Epidermal melanocyte (primary cell): Measurements from ENCODE around the gene ZSCAN20.

Experiments used
- DNase-seq: peaks from one replicate; pipeline ENCODE4 v3.0.0; 2011; ENCODE audit warnings: low spot score; ENCODE audit not compliant: insufficient read length

ZSCAN20 gene

GRCh38 chr1:33443705-33444180, 28.7 kb upstream of the ZSCAN20 start:
- no peak for DNase-seq

DNA sequence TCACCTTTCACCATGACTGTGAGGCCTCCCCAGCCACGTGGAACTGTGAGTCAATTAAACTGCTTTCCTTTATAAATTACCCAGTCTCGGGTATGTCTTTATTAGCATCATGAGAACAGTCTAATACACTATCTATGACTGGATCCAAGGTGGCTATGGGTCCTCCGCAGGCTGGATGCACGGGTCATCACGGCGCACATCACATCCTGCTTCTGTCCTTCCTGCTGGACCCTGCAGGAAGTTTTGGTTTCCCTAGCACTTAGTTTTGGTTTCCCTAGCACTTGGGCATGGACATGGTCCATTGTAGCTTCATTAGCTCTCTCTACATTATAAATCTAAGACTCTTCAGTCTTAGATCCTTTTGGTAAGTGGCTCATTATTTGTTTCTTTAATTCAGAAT, 27.3 kb upstream of the ZSCAN20 start:
- no peak for DNase-seq

- no peak for DNase-seq
Measured at GRCh38 chr1:33446590-33446989, 25.9 kb upstream of the ZSCAN20 start.

DNA sequence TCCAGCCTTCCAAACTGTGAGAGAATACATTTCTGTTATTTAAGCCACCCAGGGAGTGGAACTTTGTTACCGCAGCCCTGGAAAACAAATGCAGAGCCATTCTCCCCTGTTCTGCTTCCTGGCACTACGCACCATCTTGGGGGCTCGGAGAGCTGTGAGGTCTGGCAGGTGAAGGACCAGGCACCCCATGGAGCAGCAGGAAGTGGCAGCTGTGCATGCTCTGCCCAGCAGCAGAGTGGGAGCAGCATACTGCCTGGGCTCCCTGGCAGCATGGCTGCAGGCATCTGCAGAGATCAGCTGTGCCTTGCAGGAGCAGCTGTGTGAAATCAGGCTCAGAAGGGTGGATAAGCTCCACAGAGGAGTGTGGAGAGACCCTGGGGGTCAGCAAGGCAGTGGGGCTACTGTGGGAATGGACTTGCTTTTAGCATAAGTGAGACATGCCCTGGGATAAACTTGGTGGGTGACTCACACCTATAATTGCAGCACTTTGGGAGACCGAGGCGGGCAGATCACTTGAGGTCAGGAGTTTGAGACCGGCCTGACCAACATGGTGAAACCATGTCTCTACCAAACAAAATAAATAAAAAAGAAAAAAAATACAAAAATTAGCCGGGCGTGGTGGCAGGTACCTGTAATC, 17.7 kb upstream of the ZSCAN20 start:
- DNase-seq = no peak

DNA sequence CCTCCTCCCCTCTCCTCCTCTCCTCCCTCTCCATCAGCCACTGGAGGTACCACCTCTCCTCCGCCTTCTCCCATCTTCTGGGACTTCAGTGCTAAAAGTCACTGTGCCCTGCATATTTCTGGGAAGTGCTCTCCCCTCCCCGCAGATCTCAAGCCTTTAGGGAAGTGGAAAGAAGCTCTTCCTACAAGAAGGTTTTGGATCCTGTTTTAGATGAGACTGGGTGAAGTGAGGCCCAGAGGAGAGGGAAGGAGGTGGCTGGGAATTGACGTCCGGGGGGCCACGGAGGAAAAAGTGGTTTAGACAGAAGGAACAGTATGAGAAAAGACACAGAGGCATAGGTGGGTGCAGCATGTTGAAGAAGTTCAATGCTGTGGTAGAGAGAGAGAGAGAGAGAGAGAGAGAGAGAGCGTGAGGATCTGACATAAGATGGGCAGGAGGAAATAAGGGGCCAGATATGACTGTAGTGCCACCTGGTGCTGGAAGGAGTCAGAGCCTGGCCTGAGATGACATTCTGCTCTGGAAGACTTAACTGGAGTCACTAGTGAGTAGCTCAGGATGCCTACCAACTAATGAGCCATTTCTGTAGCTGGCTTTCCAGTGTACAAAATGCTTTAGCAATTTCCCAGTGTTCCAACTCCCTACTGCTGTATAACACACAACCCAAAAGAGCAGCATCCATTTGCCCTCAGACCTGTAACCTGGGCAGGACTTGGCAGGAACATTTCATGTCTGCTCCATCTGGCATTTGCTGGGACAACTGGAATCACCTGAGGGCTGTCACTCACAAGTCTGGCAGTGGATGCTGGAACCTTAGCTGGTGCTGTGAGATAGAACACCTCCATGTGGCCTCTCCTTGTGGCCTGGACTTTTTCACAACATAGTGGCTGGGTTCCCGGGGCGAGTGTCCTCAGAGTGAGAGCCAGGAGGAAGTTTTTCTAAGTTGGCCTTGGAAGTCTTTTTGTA, 16.6 kb upstream of the ZSCAN20 start:
- peak; percentile 86 for DNase-seq

GRCh38 chr1:33456502-33456886, 16.0 kb upstream of the ZSCAN20 start:
- no peak for DNase-seq

DNA sequence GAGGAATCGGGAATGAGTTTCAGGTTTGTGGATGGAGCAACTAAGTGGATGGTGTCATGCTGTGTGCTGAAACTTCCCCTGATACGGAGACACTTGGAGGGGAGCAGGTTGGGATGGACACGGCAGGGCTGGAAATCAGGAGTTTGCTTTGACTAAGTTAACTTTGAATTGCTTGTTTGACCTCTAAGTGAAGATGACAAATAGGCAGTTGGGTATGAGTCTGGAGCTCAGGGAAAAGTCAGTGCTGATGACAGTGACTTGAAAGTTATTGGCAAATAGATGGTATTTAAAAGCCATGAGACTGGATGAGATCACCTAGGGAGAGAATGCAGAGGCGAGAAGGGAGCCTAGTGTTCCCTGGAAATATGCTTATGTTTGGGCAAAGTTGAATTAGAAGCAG, 12.8 kb upstream of the ZSCAN20 start:
- no peak for DNase-seq

DNA sequence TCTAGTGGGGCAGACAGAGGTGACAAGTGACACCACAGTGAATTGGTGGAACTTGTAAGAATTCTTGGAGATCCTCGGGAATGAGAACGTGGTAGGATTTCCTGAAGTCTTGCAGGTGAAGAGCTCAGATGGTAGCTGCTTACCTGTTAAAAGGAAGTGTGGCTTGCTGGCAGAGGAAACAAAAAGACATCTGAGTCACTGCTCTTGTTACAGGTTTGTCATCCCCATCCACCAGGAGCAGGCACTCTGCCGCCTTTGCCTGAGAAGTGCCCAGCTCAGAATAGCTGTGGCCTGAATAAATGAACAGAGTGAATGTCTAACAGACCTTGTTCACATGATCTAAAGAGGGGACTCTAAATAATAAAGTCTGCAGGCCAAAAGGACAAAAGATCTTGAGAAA, 12.3 kb upstream of the ZSCAN20 start:
- DNase-seq = no peak

DNA sequence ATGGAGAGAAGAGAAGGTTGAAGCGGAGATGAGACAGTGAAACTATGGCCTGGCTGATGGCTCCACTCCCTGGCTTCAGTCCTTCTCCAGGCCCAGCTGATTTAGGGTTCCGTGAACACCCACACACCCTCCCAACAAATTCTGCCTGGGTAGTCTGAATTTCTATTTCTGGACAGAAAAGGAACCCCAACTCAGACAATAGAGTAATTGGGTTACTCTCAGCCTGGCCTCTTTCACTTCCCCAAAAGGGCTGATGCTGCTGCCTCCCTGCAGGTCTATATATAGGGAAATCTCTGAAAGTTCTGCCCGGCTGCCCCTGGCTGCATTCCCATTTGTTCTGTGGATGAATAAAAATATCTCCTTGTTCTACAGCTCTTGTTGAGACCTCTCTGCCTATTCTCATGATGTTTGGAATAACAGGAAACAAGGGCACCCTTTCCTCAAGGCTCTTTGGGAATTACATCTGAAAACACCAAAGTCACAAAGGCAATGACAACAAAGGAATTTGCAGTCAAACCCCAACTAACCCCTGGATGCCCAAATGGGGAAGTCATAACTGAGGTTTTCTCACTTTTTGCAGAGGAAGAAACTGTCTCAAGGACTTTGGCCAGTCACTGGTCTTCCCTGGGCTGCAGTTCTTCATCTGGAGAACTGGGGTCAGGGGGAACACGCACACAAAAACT, 11.4 kb upstream of the ZSCAN20 start:
- DNase-seq = no peak

- DNase-seq = no peak
Measured at GRCh38 chr1:33462405-33463164, 9.9 kb upstream of the ZSCAN20 start.

DNA sequence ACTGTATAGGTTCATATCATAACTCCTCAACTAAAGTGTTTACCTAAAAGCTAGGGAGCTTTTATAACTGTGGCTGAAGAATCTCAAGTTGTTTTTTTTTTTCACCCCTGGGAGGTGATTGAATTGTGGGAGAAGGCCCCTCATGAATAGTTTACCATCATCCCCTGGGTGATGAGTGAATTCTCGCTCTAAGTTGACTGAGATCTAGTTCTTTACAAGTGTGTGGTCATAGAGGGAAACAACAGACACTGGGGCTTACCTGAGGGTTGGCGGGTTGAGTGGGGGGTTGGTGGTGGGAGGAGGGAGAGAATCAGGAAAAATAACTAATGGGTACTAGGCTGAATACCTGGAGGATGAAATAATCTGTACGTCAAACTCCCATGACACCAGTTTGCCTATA, 7.9 kb upstream of the ZSCAN20 start:
- DNase-seq = no peak

- DNase-seq = no peak
Measured at GRCh38 chr1:33465316-33465715, 7.1 kb upstream of the ZSCAN20 start.

DNA sequence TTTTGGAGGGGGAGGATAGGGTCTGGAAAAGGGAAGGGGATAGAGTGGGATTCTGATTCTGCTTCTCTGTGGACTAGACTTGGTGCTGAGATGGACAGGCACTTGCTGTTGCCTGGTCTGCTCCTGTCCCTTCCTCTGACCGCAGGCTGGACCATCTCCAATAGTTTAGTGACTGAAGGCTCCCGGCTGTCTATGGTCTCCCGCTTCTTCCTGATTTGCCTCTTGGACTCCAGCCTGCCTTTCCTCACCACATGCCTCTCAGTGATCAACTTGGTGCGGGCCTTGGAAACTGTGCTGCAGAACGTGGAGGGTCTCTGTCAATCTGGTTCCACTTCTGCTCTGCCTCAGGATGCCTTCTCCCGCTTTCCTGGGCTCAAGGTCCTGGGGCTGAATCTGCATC, 6.3 kb upstream of the ZSCAN20 start:
- DNase-seq = no peak

- no peak for DNase-seq
Measured at GRCh38 chr1:33468011-33468410, 4.4 kb upstream of the ZSCAN20 start.

GRCh38 chr1:33468531-33468930, 3.9 kb upstream of the ZSCAN20 start:
- no peak for DNase-seq

DNA sequence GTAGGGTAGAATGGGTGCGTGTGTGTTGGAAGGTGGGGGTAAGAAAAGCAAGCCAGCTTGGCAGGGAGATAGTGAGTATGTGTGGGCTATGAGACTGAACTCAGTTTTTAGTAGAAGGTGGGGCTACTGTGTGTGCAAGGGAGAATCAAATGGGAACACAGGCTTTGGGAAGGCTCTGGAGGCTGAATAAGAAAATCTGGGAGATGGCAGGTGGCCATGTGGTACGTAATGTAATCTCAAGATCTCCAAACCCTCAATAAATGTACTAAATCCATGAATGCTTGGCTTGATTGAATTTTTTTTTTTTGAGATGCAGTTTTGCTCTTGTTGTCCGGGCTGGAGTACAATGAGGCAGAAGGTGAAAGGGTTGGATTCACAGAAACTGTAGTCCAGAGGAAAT, 3.5 kb upstream of the ZSCAN20 start:
- no peak for DNase-seq

DNA sequence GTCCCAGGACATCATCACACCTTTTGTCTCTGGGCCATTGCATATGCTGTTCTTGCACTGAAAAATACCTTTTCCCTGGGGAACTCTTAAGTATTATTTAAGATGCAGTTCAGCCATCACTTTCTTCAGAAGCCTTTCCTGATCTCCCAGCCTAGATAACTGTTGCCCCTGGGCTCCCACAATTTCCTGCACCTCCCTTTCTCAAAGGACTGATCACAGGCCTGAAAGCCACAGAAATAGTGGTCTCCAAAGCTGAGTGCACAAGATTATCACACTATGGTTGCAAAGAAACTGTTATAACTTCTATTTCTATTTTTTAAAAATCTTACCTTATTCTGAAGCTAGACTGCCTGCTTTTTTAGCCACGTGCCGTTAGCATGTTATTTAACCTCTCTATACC, 2.8 kb upstream of the ZSCAN20 start:
- DNase-seq = no peak

DNA sequence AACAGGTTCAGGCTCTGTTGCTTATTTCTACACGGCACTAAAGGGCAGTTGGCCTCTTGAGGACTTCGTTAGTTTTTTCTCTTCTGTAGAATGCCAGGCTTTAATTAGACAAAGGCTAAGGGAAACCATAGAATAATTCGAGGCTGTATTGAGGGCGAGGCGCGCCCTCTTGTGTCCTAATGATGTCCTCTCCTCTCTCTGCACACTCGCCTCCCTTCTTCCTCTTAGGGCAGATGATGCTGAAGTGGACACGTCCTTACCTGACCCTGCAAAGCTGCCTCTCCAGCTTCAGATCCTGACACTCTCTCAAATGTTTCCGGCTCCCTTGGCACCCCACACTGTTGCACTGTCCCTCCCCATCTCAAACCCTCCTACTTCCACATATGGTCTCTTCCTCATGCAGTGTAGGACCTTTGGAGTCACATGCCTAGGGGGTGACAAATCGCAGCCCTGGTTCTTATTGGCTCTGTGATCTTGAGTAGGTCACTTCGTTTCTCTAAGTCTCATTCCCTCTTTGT, 1.9 kb upstream of the ZSCAN20 start:
- peak; percentile 85 for DNase-seq

DNA sequence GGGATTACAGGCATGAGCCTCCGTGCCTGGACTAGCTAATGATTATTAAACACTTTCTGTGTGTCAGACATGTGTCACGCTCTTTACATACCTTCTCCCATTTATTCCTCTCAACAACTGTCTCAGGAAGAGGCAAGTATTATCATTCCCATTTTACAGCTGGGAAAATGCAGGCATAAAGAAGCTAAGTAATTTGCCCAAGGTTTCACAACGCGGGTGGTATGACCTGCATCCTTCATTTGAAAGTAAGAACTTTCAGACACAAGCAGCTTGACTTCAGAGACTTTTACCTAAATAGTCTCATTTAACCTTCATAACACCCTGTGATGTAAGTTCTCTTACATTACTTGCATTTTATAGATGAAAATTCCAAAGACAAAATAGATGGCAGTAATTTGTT, 1.0 kb upstream of the ZSCAN20 start:
- DNase-seq = no peak

DNA sequence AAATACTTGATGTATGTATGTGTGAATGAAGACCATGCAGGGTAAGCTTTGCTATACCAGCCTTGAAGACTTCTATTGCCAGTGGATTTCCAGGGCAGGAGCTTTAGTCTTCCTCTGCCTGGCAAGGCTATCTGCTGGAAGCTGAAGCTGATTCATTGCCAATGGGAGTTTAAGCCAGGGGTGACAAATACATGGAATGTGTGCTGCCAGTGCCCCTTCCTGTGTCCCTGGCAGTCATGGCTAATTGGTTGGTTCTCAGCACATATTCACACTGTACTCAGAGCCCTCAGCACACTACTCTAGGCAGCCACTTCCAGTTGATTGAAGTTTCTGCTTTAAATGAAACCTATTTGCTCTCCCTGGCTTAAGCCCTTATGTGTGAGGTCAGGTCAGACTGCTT, 1.5 kb downstream of the ZSCAN20 start:
- DNase-seq = no peak

GRCh38 chr1:33477451-33477850, 5.0 kb downstream of the ZSCAN20 start:
- no peak for DNase-seq
